Ureter (tissue), 1 donor: ENCODE measurements around the gene SPINK2. TPM values are rescaled to one million over a fixed set of nuclear protein-coding genes. Genes with fewer than 3 reads are reported as not detected.

Source experiments
- total RNA-seq: library from RNA; stranded (reverse); gene quantifications from one replicate; pipeline ENCODE4 v1.2.4, GENCODE V29; 2023
- donor health status: DM: yes; HTN: yes; CAD: no.

SPINK2 gene
- total RNA-seq, 1 donor from 2014 or later = not detected

Other genes with a start within 250 kb of the SPINK2 start
- gene HOPX, start 140.4 kb downstream of the SPINK2 start, total RNA-seq = 24.1 TPM
- gene REST, start 86.2 kb upstream of the SPINK2 start, total RNA-seq = 45.3 TPM
- 15.7 TPM for gene NOA1, start 155.9 kb upstream of the SPINK2 start, total RNA-seq
- gene POLR2B, start 157.2 kb upstream of the SPINK2 start, total RNA-seq = 84.2 TPM